GM10266 (cell line): ENCODE results near the gene CFAP100.

Experiments used
- DNase-seq: peaks from one replicate; pipeline ENCODE4 v3.0.0; 2012; ENCODE audit errors: extremely low spot score
- TF ChIP-seq, protein P1 (sequence below): IDR thresholded peaks from 2 replicates; pipeline ENCODE4 v1.5.1; 2012; ENCODE audit warnings: mild to moderate bottlenecking, low read depth; ENCODE audit not compliant: control insufficient read depth, insufficient read depth; ENCODE audit errors: missing control alignments

The CFAP100 gene

DNA sequence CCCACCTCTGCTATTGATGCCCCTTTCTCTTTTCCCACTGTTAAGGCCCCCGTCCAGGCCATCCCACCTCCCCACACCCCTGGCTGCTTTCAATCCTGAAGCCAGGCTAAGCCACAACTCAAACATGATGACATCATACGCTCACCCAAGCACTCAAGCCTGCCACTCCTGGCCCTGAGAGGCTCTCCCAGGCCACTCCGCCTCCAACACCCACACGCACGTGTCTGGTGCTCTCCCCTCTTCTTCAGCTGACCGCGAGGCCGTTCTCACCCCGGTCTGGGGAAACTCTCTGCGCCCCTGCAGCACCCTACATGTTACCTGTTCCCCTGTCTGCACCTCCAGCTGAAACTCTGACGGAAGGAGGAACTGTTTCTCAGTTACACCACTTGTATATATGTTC is 74.8 kb downstream of the CFAP100 start:
- TF ChIP-seq, protein P1, sequence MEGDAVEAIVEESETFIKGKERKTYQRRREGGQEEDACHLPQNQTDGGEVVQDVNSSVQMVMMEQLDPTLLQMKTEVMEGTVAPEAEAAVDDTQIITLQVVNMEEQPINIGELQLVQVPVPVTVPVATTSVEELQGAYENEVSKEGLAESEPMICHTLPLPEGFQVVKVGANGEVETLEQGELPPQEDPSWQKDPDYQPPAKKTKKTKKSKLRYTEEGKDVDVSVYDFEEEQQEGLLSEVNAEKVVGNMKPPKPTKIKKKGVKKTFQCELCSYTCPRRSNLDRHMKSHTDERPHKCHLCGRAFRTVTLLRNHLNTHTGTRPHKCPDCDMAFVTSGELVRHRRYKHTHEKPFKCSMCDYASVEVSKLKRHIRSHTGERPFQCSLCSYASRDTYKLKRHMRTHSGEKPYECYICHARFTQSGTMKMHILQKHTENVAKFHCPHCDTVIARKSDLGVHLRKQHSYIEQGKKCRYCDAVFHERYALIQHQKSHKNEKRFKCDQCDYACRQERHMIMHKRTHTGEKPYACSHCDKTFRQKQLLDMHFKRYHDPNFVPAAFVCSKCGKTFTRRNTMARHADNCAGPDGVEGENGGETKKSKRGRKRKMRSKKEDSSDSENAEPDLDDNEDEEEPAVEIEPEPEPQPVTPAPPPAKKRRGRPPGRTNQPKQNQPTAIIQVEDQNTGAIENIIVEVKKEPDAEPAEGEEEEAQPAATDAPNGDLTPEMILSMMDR, result no peak
- no peak for DNase-seq

GRCh38 chr3:126472277-126473006 is 77.7 kb downstream of the CFAP100 start:
- TF ChIP-seq, protein P1, result no peak
- DNase-seq, result peak; percentile 49

DNA sequence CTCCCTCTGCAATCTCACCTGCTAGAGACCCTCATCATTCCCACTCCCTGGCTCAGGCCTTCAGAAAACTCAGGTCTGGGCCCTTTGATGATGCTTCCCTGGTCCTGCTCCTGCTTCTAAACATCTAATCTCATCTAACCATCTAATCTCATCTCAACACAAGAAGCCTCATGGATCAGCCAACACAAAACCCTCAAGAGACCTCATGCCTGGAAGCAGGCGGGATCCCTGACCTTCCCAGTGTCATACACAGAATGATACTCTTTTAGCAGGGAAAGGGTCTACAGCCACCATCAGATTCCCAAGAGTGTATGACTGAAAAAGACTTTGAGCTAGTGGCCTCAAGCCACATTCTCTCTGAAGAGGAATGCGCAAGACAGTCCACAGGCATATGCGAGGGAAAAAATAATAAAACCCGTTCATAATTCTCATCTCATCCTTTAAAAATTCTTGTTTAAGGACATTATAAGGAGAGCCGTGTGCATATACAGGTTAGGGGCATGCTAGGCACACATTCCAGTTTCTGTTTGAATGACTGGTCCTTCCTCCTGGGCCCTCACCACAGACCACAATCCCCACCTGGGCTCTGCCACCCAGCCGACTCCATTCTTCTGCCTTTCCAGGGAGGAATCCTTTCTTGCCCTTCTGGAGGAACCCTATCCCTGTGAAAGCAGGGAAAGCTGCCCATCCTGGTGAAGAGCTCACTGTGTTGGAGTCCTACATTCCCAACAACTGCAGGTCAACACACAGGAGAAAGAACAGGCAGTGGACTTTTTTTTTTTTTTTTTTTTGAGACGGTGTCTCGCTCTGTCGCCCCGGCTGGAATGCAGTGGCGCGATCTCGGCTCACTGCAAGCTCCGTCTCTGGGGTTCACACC is 78.8 kb downstream of the CFAP100 start:
- TF ChIP-seq, protein P1, result no peak

GRCh38 chr3:126474498-126475412 is 80.0 kb downstream of the CFAP100 start:
- TF ChIP-seq, protein P1, result no peak
- peak; percentile 44 for DNase-seq

More for the DNA sequence above, 78.8 kb downstream of the CFAP100 start:
- DNase-seq, result no peak

DNA sequence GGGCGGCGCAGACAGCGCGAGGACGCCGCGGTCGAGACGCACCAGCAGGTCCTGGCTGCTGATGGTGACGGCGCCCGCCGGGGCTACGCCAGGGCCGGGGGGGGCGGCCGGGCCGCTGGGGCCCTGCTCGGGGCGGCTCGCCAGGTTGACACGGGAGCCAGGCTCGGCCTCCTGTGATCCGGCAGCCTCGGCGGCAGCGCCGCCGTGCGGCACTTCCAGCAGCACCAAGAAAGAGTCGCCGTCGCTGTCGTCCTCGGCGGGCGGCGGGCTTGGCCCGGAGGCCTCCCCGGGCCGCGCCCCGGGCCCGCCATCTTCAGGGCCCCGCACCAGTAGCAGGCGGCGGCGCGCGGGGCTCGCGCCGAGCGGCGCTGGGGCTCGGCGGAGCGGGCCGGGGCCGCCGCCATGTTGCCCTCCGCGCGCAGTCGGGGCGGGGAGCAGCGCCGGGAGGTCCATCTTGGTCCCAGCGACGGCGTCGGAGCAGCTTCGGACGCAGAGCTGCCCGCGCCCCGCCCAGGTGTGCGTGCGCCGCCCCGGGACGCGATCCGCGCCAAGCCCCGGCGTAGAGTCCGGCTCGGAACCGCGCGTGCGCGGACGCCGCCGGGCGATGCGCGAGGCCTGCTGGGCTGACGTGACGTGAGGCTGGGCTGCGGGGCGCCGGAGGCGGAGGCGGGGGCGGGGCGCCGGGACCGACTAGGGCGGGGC is 80.9 kb downstream of the CFAP100 start, which contains the start of gene ZXDC:
ZXDC (minus strand) TSS at position 479 of the 702 bp plus-strand sequence; CDS start at position 453, 26 bp downstream.
- TF ChIP-seq, protein P1, result peak; percentile 78
- DNase-seq, result peak; percentile 100
